GM18517 (cell line): ENCODE measurements around the gene SSR4.
"Not testable (repeated sequence)": the region's sequence is repeated elsewhere in the genome, so short reads cannot be mapped to it uniquely, and the experiment has no call there.

Experiments
- ATAC-seq: cut with Tn5 transposase; IDR thresholded peaks from one replicate; pipeline ENCODE4 v1.9.1; 2021; ENCODE audit warnings: mild to moderate bottlenecking, moderate library complexity; ENCODE audit not compliant: unreplicated experiment

The SSR4 gene

DNA sequence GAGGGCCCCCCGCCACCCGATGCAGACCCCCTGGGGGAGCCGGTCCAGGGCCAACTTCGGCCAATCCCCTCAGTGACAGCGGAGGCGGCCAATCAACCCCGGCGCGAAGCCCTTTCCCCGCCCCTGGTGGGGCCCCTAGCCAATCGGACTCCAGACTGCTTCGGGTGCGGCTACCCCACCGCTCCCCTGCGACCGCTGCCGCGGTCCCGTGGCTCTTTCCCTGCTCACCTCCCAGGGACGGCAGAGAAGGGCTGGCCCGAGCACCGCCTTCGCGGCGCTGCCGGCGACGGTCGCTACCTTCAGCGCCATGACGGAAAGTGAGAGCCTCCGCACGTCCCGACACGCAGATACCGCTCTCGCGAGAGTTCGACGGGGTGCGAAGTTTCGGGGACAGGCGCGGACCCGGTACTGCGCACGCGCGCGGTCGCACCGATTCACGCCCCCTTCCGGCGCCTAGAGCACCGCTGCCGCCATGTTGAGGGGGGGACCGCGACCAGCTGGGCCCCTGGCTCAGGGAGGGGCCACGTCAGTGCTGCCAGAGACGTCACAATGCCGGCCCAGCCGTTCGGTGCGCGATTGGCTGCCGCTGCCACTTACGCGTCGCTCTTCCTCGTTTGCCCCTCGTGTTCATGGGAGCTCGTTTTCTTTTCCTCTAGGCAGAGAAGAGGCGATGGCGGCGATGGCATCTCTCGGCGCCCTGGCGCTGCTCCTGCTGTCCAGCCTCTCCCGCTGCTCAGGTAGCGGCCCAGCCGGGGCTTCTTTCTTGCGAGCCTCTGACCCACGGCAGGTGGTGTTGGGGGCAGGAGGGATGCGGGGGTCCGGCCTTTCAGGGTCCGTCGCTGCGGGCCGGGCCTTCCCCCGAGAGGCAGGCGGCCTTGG is at the start of gene SSR4, which contains the start of gene IDH3G:
Gene SSR4, plus strand, starts transcription at position 651 of the 879 bp plus-strand sequence. Its CDS starts 20 bp downstream, at position 671.
Gene IDH3G, minus strand, starts transcription at position 358 of the 879 bp plus-strand sequence. Its CDS starts 49 bp downstream, at position 309.
- peak; percentile 83 for ATAC-seq

GRCh38 chrX:153745067-153745433 is 49.4 kb upstream of the SSR4 start:
- not testable (repeated sequence) for ATAC-seq

DNA sequence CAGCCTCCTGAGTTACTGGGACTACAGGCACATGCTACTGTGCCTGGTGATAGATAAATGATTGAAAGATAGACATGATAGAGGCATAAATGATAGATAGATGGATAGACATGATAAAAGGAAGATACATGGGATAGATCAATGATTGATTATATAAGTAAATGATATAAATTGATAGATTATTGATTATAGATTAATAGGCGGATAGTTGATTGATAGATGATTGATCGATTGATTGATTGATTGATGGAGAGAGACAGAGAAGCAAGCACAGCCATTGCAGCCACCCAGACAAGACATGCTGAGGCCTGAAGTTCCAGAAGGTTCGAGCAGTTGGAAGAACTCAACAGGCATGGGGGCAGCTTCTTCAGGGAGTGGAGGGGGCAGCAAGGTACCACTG is 48.1 kb upstream of the SSR4 start:
- ATAC-seq = no peak

DNA sequence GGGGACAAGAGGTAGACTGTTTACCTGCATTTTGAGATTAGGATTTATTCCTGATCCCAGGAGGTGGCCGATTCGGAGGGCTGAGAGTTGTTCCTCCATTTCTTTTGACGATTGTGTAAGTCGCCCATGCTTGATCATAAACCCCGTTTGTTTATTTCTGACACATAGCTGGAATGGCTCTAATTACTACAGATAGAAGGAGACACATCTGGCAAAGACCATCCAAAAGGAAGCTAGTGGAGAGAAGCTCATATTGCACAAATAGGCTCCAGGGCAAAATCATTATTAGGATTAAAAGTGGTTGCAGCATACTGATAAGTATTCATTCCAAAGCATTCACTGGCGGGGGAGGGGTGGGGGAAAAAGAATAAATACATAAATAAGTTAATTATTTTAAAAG is 47.5 kb upstream of the SSR4 start:
- ATAC-seq = not testable (repeated sequence)

DNA sequence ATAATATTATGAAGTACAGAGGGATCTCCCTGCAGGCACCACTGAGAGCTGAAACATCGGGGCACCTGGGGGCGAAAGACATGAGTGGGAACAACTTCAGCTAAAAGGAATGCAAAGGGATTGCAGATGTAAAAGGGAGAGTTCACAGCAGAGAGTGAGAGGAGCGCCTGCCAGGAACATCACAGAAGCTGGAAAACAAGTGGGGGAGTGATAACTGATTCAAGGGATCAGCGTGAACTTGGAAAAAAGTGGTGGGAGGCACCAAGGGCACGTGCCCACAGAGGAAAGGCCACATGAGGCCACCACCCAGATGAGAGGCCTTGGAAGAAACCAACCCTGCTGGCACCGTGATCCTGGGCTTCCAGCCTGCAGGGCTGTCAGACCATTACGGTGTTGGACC is 45.5 kb upstream of the SSR4 start:
- not testable (repeated sequence) for ATAC-seq

GRCh38 chrX:153750127-153750774 is 44.2 kb upstream of the SSR4 start:
- no peak for ATAC-seq

DNA sequence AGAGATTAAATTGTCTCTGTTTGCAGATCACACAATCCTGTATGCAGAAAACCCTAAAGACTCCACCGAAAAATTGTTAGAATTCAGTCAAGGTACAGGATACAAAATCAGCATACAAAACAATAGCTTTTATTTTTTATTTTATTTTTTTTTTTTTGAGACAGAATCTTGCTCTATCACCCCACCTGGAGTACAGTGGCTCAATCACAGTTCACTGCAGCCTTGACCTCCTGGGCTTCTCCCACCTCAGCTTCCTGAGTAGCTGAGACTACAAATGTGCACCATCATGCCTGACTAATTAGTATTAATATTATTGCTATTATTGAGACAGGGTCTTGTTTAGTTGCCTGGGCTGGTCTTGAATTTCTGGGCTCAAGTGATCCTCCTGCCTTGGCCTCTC is 39.3 kb upstream of the SSR4 start:
- ATAC-seq = no peak

DNA sequence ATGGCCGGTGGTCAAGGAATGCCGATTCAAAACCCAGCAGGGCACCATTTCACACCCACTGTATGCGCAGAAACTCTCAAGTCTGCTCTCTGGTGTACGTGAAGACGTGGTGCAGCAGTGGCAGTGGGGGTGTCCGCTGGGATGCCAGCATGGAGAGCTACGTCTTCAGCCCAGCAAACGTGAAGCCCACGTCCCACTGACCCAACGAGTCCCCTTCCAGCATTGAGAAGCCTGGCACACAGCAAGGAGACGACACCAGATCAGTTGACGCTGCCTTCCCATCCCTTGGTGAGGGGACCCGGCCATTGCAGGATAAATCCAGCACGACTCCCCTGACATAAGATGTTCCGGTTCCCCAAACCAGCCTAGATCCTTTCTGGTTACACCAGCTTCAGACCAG is 32.6 kb upstream of the SSR4 start:
- ATAC-seq = no peak

- no peak for ATAC-seq
Measured at GRCh38 chrX:153762626-153763173, 31.8 kb upstream of the SSR4 start.

- ATAC-seq = no peak
Measured at GRCh38 chrX:153763298-153763932, 31.1 kb upstream of the SSR4 start.

DNA sequence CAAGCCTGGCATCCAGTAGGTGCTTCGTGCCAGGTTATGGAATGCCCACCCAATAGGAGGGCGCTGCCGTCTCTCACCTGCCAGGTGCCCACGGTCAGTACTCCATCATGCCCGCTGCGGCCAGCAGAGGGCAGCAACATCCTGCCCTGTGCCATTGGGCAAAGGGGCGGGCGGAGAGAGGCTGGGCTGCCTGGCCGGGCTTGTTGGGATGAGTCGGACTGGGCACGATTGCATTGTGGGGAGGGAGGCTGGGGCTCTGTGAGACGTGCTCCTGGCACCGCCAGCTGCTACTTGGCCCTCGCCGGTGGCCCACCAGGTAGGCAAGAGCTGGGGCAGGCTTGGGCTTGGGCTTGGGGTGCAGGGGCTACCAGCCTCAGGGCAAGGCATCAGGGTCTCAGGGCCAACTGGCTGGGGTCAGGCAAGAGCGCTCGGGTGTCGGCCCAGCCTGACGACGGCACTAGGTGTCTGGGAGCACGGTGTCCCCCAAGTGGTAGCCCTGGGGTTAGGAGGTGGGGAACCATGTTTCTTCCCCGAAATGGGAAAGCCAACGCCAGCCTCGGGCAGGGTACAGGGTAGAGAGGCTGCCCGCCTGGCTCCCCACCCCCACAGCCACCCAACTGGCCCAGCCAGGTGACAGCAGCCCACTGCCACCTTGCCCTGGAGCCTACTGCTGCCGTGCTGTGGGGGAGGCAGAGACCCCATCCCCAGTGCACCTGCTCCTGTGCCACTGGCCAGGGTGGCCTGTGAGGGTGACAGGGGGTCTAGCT is 30.3 kb upstream of the SSR4 start, which contains the start of gene PLXNB3:
Gene PLXNB3, plus strand, starts transcription at position 261 of the 767 bp plus-strand sequence. CDS start 1,287 bp downstream, outside the sequence.
- no peak for ATAC-seq

- ATAC-seq = no peak
Measured at GRCh38 chrX:153764786-153765137, 29.7 kb upstream of the SSR4 start.

DNA sequence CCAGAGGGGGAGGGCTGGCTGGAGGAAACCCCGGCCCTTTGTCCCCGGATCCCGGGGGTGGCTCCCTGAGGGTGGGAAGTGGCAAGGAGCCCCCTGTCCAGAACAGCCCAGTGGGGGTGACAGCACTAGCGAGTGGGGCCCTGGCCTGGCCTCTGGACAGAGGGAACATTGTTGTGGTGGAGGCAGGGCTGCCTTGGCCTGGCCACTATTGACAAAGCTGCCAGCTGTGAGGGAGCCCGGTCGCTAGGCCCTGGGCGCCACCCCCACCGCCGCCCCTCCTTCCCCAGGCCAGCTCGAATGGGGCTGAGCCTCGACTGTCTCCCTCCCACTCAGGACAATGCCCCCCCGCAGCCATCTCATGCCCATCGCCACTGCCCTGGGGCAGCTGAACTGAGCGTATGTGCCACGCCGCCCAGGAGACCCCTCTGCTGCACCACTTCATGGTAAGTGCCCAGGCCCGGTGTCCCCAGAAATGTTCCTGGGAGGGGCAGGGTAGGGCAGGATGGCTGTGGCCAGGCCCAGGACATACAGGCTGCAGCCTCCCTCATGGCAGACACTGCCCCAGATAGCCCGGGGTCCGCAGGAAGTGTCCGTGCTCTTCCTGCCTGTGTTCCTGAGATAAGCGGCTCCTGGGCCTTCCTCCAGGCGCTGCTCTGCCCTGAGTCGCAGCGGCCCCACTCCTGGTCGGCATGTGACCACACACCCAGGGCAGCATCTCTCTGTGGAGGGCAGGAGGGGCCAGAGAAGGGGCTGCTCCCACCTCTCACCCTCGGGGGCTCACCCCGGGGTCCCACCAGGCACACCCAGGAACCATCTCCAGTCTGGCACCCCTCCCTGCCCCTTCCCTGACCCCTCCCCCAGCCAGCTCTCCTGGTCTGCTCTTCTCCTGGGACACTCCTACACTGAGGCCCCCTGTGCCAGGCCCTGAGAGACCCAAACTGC is 29.1 kb upstream of the SSR4 start:
- ATAC-seq = no peak

GRCh38 chrX:153766098-153766817 is 28.2 kb upstream of the SSR4 start:
- ATAC-seq = no peak

GRCh38 chrX:153766871-153767673 is 27.4 kb upstream of the SSR4 start:
- ATAC-seq = no peak

GRCh38 chrX:153767674-153768055 is 26.8 kb upstream of the SSR4 start:
- no peak for ATAC-seq

DNA sequence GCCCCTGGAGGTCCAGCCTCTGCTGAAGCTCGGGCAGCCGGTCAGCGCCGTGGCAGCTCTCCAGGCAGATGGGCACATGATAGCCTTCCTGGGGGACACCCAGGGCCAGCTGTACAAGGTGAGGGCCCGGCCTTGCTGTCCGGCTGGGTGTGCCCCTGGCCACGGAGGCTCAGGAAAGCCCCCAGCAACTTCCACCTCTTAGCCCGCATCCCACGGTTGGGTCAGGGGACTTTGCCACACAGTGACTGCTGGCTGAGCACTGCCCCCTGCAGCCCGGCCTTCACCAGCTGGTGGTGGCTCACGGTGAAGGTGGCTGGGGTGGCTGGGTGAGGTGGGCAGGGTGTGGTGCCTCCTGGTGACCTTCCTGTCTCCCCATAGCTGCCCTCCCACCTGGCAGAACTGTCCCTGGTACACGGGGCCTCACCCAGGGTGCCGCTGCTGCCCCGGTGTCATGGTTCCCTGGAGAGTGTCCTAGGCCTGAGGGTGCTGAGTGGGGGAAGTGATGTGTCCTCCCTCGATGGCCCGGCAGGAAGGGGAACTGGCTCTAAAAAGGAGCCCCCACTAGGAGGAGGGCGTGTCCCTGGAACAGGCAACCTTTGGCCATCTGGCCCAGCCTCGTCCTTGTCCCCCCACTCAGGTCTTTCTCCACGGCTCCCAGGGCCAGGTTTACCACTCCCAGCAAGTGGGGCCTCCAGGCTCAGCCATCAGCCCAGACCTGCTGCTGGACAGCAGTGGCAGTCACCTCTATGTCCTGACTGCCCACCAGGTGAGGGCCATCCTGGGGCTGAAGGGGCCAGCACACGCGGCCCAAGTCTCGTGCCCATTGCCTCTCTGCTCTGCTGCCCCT is 25.9 kb upstream of the SSR4 start:
- no peak for ATAC-seq
